LNCAP (cell line): ENCODE data around the gene PTPN14.

ENCODE experiments used
- TF ChIP-seq, protein P1 (sequence below): fragments of 450-650 bp; IDR thresholded peaks from 2 replicates; pipeline ENCODE4 v1.5.1; 2017; ENCODE audit warnings: mild to moderate bottlenecking

The PTPN14 gene

GRCh38 chr1:214532070-214532469 lies 19.3 kb downstream of the PTPN14 start:
- TF ChIP-seq, protein P1, sequence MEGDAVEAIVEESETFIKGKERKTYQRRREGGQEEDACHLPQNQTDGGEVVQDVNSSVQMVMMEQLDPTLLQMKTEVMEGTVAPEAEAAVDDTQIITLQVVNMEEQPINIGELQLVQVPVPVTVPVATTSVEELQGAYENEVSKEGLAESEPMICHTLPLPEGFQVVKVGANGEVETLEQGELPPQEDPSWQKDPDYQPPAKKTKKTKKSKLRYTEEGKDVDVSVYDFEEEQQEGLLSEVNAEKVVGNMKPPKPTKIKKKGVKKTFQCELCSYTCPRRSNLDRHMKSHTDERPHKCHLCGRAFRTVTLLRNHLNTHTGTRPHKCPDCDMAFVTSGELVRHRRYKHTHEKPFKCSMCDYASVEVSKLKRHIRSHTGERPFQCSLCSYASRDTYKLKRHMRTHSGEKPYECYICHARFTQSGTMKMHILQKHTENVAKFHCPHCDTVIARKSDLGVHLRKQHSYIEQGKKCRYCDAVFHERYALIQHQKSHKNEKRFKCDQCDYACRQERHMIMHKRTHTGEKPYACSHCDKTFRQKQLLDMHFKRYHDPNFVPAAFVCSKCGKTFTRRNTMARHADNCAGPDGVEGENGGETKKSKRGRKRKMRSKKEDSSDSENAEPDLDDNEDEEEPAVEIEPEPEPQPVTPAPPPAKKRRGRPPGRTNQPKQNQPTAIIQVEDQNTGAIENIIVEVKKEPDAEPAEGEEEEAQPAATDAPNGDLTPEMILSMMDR: no peak

DNA sequence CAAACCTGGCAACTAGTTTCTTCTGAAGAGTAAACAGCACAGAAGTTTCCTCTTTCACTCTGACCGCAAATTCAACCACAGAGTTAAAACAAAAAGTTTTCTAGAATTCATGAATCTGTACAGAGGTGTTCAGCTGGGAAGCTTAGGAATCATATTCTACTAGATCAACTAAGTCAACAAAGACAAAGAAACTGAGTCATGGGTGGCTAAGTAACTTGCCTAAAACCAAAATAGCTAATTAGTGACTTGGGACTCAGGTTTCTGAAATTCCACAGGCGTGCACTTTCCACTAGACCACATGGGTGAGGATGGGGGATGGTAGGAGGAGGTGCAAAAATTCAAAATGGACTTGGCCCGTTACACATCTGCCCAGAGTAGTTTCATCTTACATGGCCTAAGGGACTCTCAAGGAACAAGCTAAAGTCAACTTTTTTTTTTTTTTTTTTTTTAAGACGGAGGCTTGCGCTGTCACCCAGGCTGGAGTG lies 25.8 kb downstream of the PTPN14 start:
- TF ChIP-seq, protein P1: no peak

- TF ChIP-seq, protein P1: no peak
Measured at GRCh38 chr1:214524824-214525223, 26.6 kb downstream of the PTPN14 start.

DNA sequence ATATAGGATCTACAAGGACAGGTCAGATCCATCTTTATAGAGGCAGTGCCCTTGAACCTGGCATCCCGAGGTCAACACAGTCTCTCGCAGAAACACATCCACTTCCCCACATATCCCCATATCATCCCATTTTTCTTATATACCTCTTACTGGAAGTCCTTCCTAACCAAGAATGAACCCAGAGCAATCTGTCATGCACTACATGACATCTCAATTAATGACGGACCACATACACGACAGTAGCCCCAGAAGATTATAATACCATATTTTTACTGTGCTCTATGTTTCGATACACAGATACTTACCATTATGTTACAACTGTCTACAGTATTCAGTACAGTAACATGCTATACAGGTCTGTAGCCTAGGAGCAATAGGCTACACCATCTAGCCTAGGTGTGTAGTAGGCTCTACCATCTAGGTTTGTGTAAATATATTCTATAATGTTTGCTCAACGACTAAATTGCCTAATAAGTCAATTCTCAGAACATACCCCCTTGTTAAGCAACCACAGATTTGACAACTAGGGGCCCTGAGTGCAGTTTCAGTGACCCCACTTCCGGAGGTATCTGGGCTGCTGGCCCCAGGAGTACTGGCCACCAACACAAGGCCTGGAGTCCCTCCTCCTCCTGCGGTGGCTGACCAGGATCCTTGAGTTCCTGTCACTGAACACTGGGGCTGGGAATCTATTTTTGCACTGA lies 28.1 kb downstream of the PTPN14 start:
- TF ChIP-seq, protein P1: no peak

GRCh38 chr1:214520544-214521165 lies 30.7 kb downstream of the PTPN14 start:
- TF ChIP-seq, protein P1: no peak

DNA sequence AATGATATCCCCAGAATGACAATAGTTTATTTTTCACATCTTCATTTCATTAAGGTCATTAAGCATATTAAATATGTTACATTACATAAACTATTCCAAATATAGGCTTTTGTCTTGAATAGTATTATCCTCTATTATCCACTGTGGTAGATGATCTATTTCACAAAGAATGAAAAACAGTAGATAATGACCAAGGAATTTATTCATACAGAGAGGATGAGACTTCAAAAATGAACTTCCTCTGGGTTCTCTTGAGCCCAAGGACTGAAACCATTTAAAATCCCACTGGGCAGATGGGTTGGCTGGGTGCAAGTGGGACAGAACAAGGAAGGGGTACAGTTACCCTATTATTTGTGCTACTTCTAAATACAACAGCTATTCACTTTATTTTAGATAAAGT lies 33.0 kb downstream of the PTPN14 start:
- TF ChIP-seq, protein P1: no peak

- TF ChIP-seq, protein P1: no peak
Measured at GRCh38 chr1:214516434-214517326, 34.7 kb downstream of the PTPN14 start.
